Measurements from ENCODE around the gene ZCCHC9.

- no peak for TF ChIP-seq CTCF (IDR thresholded peaks at IDR 0.05; ENCODE audit: poor library complexity, severe bottlenecking)
- no peak for TF ChIP-seq EZH2 (IDR thresholded peaks at IDR 0.05; ENCODE audit: borderline replicate concordance, insufficient read depth, low read length, poor library complexity, severe bottlenecking)
- no peak for TF ChIP-seq REST (IDR thresholded peaks at IDR 0.05; ENCODE audit: borderline replicate concordance)
These were observed 43.3 kb downstream of the ZCCHC9 start for GRCh38 chr5:81344736-81345135.

Measured in neural cell (in vitro differentiated cells).